ENCODE data around the gene TBK1.

TBK1 gene

GRCh38 chr12:64451687-64452558, at the start of gene TBK1:
TBK1 (plus strand) TSS chr12:64452120; CDS start chr12:64455871, 3,751 bp downstream.
- DNase-seq = peak; percentile 84

DNA sequence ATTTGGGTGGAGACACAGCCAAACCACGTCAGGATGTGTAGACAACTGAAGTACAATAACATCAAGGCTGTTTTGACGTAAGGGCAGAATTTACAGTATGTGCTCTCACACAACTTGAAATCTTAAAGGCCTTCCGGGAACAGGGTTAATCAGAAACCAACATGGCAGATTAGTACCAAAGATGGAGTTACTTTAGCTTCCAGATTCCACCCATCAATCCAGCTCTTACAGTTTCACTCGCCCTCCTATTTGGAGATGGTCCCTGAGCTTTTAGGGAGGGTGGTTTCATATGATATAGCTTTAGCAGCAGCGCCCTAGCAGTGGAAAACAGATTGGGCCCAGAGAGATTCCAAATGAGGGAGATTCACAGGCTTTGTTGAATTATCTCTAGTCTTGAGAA, 49.7 kb upstream of the TBK1 start:
- DNase-seq = no peak

GRCh38 chr12:64403707-64404469, 48.0 kb upstream of the TBK1 start, which contains the start of gene XPOT:
XPOT (plus strand) TSS chr12:64404392; CDS start chr12:64410036, 5,644 bp downstream.
- peak; percentile 90 to 94 for DNase-seq

DNA sequence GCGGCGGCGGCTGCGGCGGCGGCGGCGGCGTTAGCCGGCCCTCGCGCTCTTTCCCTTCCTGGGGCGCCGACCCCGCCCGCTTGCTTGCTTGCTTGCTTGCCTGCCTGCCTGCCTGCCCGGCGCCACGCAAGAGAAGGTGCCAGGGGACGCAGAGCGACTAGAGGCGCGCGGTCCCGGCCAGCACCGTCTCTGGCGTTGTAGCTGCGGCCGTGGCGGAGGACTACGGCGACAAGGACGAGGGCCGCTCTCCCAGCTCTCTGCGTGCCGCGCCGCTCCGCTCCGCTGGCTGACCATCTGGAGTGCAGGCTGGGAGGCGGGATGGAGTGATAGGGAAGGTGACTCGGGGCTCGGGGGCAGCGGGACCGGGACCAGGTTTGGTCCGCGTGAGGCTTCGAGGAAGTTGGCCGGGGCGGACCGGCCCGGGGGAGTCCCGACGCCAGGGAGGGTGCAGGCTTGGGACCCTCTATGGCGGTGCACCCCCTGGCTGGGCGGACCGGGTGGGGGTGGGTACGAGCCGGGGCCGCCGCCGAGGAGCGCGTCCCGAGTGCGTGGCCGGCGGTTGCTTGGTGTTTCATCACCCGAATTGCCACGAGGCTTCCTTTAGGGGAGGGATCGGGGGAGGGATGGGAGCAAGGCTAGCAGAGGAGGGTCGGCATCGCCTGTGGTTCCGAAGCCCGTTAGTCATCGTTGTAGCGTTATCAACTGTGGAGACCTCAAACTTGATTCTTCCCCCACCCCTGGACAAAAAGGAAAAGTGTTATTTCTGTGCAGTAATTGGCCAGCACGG, 47.3 kb upstream of the TBK1 start:
- peak; percentile 35 to 38 for DNase-seq

- no peak for DNase-seq
Observed at GRCh38 chr12:64407342-64408223, 44.3 kb upstream of the TBK1 start.

DNA sequence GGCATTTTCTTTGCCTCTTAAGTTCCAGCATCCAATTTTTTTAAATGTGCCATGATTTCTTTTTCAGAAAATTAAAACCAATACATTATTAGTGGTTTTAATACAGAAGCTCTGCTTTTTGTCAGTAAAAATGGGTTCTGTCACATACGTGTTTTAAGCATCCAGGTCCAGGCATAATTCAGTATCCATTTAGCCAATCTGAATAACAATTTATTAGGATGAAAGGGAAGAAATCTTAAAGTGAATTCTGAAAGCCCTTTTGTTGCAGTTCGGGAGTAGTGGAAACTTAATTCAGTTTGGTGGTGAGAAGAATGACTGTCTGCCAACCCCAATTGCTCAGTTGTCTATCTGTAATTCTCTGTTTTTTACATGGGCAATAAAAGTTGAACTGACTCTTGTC, 40.5 kb upstream of the TBK1 start:
- no peak for DNase-seq

GRCh38 chr12:64412459-64412858, 39.5 kb upstream of the TBK1 start:
- no peak for DNase-seq

GRCh38 chr12:64413884-64414283, 38.0 kb upstream of the TBK1 start:
- DNase-seq = no peak

DNA sequence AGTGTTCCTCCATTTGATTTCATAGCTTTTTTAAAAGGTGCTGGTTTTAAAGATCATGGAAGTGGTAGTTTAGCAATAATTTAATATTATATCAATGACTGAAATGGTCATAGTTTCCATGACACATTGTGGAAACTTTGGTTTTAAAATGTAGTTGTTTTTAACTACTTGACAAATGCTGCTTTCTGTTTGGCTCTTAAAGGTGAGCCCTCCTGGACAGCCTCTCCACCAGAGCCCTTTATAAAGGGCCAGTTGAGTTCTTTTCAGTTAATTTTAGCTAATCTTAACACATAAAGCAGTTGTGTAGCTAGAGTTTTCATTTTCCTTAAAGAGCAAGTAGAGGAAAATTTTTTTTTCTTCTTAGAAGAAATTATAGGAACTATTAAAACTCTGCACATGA, 33.7 kb upstream of the TBK1 start:
- DNase-seq = no peak

- DNase-seq = peak in 1 of 2 donors; percentile 2
Observed at GRCh38 chr12:64419696-64420095, 32.2 kb upstream of the TBK1 start.

DNA sequence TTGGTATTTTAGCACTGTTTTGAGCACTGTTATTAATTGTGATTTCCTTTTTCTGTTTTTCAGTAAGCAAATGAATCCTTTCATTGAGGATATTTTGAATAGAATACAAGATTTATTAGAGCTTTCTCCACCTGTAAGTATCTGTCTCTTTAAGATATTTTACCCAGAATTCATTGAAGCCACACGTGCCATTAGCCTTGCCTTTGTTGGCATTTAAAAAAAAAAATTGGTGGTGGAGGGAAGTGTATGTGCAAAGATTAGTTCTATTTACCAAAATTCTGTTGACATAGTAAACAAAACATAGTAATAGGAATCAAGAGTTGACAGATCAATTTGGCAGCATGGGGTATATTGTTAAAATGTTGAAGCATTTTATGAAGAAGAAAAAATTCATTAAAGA, 23.9 kb upstream of the TBK1 start:
- DNase-seq = no peak

- no peak for DNase-seq
Observed at GRCh38 chr12:64428956-64429355, 23.0 kb upstream of the TBK1 start.

GRCh38 chr12:64430886-64431285, 21.0 kb upstream of the TBK1 start:
- no peak for DNase-seq

- DNase-seq = no peak
Observed at GRCh38 chr12:64431791-64432190, 20.1 kb upstream of the TBK1 start.

GRCh38 chr12:64433915-64434314, 18.0 kb upstream of the TBK1 start:
- no peak for DNase-seq

- no peak for DNase-seq
Observed at GRCh38 chr12:64440100-64440499, 11.8 kb upstream of the TBK1 start.

DNA sequence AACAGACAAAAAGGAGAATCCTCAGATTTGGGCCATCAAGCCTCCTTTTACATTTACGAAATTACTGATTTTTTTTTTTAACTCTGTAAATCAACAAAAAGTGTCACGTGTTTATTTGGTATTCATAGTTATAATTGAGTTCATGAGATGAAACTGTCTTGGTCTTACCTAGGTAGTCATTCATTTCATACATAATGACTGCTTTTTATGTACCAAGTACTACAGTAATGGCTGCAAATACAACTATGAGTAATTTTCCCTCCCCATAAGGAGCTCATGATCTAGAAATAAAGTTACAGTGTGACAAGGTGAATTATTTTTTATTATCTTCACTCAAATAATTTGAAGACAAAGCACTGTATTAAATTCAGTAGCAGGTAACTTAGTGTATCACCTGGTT, 6.4 kb upstream of the TBK1 start:
- DNase-seq = no peak

DNA sequence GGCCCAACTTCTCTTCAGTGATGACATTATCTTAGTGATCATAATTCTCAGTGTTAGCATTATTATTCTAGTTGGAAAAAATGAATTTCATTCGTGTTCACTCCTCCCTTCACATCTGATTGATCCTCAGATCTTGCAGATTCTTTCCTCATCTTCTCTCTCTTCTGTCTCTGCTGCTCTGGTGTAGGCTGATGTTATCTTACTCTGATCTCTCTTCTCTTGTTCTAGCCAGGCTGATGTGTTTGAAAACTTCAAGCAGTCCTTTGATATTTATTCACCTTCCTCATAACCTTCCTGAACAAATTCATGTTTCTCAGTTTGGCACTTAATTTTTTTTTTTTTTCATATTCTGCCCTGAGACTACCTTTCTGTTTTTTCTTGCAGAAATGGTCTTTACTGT, 5.6 kb upstream of the TBK1 start:
- no peak for DNase-seq

DNA sequence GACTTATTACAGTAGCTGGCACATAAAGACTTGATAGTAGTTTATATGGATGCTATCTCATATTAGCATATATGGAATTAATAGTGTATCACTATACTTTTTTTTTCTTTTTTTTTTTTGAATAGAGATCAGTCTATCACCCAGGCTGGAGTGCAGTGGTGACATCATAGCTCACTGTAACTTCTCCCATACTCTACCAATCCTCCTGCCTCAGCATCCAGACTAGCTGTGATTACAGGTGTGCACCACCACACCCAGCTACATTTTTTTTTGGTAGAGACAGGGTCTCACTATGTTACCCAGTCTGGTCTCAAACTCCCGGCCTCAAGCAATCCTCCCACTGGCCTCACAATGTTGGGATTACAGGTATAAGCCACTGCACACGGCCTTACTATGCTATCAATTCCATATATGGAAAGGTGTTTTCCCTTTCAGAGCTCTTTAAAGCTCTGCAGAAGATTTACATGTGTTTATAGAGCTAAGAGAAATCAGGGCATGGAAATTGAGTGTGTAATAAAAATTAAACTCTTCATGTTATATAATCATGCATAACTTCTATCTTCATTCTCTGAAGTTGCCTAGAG, 1.8 kb upstream of the TBK1 start:
- no peak for DNase-seq

- DNase-seq = peak; percentile 69 to 71
Observed at GRCh38 chr12:64450711-64451486, 1.0 kb upstream of the TBK1 start.
